ENCODE data around the gene CLEC6A.
"Not testable (repeated sequence)": the region's sequence is repeated elsewhere in the genome, so short reads cannot be mapped to it uniquely, and the experiment has no call there.

DNA sequence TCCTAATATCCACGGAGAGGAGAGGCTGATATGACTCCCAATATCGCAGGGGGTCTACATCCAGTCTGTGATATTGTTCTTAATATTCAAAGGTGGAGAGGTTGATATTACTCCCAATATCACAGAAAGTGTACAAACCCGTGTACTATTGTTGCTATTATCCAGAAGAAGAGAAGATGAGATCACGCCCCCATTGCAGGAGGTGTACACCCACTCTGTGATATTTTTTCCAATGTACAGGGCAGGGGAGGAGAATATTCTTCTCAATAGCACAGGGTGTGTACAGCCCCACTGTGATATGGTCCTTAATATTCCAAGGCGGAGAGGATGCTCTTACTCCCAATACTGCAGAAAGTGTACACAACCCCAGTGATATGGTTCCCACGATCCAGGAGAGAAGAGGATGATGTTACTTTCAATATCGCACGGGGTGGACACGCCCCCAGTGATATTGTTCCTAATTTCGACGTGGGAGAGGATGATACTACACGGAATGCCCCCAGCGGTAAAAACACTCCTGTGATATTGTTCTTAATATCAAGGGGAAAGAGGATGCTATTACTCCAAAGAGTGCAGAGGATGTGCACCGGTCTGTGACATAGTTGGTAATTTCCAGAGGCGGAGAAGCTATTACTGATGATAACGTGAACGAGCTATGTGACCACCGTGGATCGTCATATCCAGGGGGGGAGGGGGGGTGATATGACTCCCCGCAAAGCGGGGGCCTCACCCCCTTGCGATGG is 11.1 kb upstream of the CLEC6A start:
- TF ChIP-seq, protein P1, sequence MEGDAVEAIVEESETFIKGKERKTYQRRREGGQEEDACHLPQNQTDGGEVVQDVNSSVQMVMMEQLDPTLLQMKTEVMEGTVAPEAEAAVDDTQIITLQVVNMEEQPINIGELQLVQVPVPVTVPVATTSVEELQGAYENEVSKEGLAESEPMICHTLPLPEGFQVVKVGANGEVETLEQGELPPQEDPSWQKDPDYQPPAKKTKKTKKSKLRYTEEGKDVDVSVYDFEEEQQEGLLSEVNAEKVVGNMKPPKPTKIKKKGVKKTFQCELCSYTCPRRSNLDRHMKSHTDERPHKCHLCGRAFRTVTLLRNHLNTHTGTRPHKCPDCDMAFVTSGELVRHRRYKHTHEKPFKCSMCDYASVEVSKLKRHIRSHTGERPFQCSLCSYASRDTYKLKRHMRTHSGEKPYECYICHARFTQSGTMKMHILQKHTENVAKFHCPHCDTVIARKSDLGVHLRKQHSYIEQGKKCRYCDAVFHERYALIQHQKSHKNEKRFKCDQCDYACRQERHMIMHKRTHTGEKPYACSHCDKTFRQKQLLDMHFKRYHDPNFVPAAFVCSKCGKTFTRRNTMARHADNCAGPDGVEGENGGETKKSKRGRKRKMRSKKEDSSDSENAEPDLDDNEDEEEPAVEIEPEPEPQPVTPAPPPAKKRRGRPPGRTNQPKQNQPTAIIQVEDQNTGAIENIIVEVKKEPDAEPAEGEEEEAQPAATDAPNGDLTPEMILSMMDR (conservative IDR thresholded peaks at IDR 0.05; ENCODE audit: low read depth, low read length) = not testable (repeated sequence)
- TF ChIP-seq EZH2 (IDR thresholded peaks at IDR 0.05; ENCODE audit: borderline replicate concordance, low read depth, low read length, poor library complexity, severe bottlenecking) = not testable (repeated sequence)
